ENCODE results near the gene MED7. TPM values are rescaled to one million over a fixed set of nuclear protein-coding genes. Genes with fewer than 3 reads are reported as not detected.

Gene MED7
- total RNA-seq, 1 donor from 2014 or later = 8.9 TPM

- intact Hi-C loops (cut with DNase I) = no loop called here
These were observed 27.7 kb downstream of the MED7 start for GRCh38 chr5:157115012-157115411.

DNA sequence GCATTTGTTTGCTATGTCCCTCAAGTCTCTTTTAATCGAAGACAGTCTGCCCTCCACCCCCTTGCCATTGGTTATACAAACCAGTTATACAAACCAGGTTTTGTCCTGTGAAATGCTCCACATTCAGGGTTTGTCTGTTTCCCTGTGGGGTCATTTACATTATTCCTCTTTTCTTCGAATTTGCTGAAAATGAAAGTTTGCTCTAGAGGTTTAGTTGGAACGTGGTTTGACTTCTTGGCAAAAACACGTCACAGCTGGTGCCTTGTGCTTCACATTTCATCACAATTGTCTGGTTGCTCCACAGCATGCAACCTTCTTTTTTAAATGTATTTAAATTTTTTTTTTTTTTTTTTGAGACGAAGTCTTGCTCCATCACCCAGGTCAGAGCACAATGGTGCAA lies 29.7 kb downstream of the MED7 start:
- intact Hi-C loops (cut with DNase I) = no loop called here
- DNase-seq (ENCODE audit: low spot score) = no peak

More at GRCh38 chr5:157115012-157115411, 27.7 kb downstream of the MED7 start:
- DNase-seq (ENCODE audit: low spot score) = no peak

DNA sequence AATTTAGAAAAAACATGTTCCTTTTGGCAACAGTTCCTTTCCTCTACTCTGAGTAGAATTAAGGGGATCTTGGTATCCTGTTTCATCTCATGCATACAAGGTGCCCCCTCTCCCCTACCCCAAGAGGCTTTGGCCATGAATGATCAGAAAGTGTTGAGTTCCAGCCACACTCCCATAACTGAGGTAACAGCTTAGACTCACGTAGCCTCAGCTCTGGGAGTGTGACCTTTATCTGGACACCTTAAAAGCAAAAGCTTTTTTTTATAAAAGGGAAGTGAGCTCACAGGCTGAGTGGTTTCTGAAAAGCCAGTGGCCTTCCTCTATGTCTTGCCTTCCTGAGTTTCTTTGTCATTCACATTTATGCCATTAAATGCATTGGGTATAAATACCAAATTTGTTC lies 32.9 kb downstream of the MED7 start:
- intact Hi-C loops (cut with DNase I) = no loop called here

DNA sequence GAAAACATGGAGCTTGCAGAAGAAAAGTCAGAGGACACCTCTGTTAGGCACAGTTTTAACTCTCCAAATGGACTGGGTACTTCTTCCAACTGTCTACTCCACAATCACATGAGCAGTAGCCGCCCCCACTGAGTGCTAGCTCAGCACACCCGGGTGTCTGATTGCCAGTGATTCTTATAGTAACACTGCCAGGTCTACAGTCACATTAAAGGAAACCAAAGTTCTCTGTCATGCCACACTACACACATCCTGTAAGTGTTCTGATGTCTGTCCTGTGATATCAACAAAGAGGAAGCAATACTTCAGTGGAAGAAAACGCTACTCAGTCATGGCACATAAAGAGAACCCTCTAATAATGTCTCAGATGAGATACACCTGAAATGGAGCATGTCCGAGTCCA lies 33.7 kb downstream of the MED7 start, which contains the start of gene HAVCR2:
TSS of gene HAVCR2 (minus strand) at position 69 of the 400 bp plus-strand sequence. CDS start at position 8, 61 bp downstream.
- intact Hi-C loops (cut with DNase I) = no loop called here
- DNase-seq (ENCODE audit: low spot score) = no peak

More for the DNA sequence above, 32.9 kb downstream of the MED7 start:
- DNase-seq (ENCODE audit: low spot score) = no peak

- intact Hi-C loops (cut with DNase I) = no loop called here
- DNase-seq (ENCODE audit: low spot score) = no peak
These were observed 35.2 kb downstream of the MED7 start for GRCh38 chr5:157107508-157107907.

DNA sequence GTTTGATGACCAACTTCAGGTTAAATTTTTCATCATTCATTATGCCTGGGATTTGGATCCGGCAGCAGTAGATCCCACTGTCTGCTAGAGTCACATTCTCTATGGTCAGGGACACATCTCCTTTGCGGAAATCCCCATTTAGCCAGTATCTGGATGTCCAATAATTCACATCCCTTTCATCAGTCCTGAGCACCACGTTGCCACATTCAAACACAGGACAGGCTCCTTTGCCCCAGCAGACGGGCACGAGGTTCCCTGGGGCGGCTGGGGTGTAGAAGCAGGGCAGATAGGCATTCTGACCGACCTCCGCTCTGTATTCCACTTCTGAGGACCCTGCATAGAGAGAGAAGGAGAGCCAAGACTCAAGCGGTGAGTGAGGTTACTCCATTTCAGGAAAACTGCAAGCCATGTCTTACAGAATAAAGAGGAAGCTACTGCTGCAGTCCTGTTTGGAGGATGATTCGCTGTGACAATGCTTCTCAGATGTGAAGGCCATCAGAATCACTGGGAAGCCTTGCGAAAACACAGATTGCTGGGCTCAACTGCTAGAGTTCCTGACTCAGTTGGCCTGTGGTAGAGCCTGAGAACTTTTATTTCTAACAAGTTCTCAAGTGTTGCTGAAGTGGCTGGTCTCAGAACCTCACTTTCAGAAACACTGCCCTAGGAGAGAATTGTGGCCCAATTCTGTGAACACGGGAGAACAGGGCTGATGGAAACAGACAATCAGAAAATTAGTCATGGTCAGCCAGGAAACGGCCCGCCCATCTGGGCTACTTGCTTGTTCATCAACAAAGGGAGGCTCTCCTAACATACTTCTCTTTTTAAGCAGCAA lies 35.8 kb downstream of the MED7 start:
- DNase-seq (ENCODE audit: low spot score) = no peak
- intact Hi-C loops (cut with DNase I) = no loop called here

- intact Hi-C loops (cut with DNase I) = no loop called here
- no peak for DNase-seq (ENCODE audit: low spot score)
These were observed 42.5 kb downstream of the MED7 start for GRCh38 chr5:157100140-157100679.

DNA sequence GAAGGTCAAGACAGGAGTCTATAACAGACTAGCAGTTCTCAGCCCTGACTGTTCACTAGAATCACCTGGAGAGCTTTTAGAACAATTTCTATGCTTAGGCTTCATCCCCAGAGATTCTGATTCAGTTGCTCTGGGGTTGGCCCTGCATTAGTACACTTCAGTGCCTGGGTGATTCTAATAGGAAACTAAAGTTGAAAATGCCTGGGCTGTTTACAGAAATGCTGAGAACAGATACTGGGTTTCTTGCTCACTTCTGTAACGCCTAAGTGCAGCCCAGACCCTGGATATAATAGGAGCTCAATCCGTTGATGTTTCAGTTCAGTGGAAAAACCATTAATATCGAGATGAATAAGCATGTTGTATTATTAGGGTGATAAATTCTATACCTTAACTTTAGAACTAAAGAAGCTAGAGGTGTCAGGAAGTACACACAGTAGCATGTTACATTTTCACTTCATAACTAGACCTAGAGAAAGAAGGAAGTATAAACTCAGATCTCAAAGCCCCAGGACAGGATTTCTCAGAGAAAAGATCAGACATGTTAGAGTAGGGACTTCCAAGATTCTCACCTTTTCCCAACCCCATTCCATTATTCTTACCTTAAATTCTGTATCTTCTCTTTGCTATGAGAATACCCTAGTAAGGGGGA lies 54.2 kb downstream of the MED7 start:
- DNase-seq (ENCODE audit: low spot score) = no peak
- intact Hi-C loops (cut with DNase I) = no loop called here

Other genes starting within 250 kb of the MED7 start
- not detected for gene TIMD4, start 179.6 kb downstream of the MED7 start, total RNA-seq
- gene HAVCR1, start 83.7 kb downstream of the MED7 start, total RNA-seq = 0.57 TPM
- gene HAVCR2, start 33.8 kb downstream of the MED7 start, total RNA-seq = 1.7 TPM
- not detected for gene GARIN3, start 23.4 kb upstream of the MED7 start, total RNA-seq
- gene ITK, start 38.0 kb upstream of the MED7 start, total RNA-seq = 0.43 TPM
- gene CYFIP2, start 123.3 kb upstream of the MED7 start, total RNA-seq = 23.1 TPM

Measured in cardiac septum (tissue), 1 donor.